GM23338 (cell line): ENCODE measurements around the gene NNT. TPM values are rescaled to one million over a fixed set of nuclear protein-coding genes. Genes with fewer than 3 reads are reported as not detected.

ENCODE experiments used
- ATAC-seq: fragments of 200-7000 bp; cut with Tn5 transposase; 3 replicates; pipeline ENCODE4 v1.9.1; 2020
- DNase-seq: peaks from one replicate; pipeline ENCODE4 v3.0.0-alpha.2; 2015; ENCODE audit warnings: low spot score
- H2AFZ ChIP-seq: fragments of 200-600 bp; sonication (generic); 2 replicates; pipeline ENCODE4 v1.8.0; 2016; ENCODE audit warnings: antibody characterized with exemption, mild to moderate bottlenecking, moderate library complexity
- H3F3A ChIP-seq: fragments of 200-600 bp; sonication (generic); replicated peaks from 2 replicates; pipeline ENCODE4 v1.8.0; 2017; ENCODE audit warnings: antibody characterized with exemption, mixed run types, low read depth
- H3K27ac ChIP-seq: fragments of 200-600 bp; sonication (generic); 2 replicates; pipeline ENCODE4 v1.6.1; 2016; ENCODE audit warnings: low read depth
- H3K27me3 ChIP-seq: fragments of 200-600 bp; sonication (generic); 2 replicates; pipeline ENCODE4 v1.8.0; 2016; ENCODE audit warnings: mild to moderate bottlenecking, mixed run types, moderate library complexity; ENCODE audit not compliant: insufficient read depth
- H3K36me3 ChIP-seq: fragments of 200-600 bp; sonication (generic); 2 replicates; pipeline ENCODE4 v1.8.0; 2016; ENCODE audit warnings: mild to moderate bottlenecking; ENCODE audit not compliant: insufficient read depth
- H3K4me1 ChIP-seq: fragments of 200-600 bp; sonication (generic); 2 replicates; pipeline ENCODE4 v1.8.0; 2016; ENCODE audit warnings: mild to moderate bottlenecking, moderate library complexity; ENCODE audit not compliant: insufficient read depth
- H3K4me2 ChIP-seq: fragments of 200-600 bp; sonication (generic); 2 replicates; pipeline ENCODE4 v1.7.1; 2017; ENCODE audit warnings: mixed run types
- H3K4me3 ChIP-seq: fragments of 200-600 bp; sonication (generic); 2 replicates; pipeline ENCODE4 v1.6.1; 2016; ENCODE audit warnings: mixed run types
- H3K79me2 ChIP-seq: fragments of 200-600 bp; sonication (generic); replicated peaks from 2 replicates; pipeline ENCODE4 v1.8.0; 2017; ENCODE audit warnings: mild to moderate bottlenecking; ENCODE audit not compliant: insufficient read depth
- H3K9me2 ChIP-seq: fragments of 200-600 bp; sonication (generic); 2 replicates; pipeline ENCODE4 v1.8.0; 2017; ENCODE audit not compliant: insufficient read depth
- H4K20me1 ChIP-seq: fragments of 200-600 bp; sonication (generic); replicated peaks from 2 replicates; pipeline ENCODE4 v1.8.0; 2017; ENCODE audit warnings: mild to moderate bottlenecking; ENCODE audit not compliant: insufficient read depth
- H3K27ac Mint-ChIP-seq: 2 replicates; pipeline ENCODE4 v1.8.0; 2020; ENCODE audit warnings: inconsistent platforms, mild to moderate bottlenecking, moderate library complexity, mixed read lengths
- H3K27me3 Mint-ChIP-seq: 3 replicates; pipeline ENCODE4 v1.8.0; 2022; ENCODE audit warnings: low read depth, mild to moderate bottlenecking, moderate library complexity, mixed read lengths, inconsistent platforms; ENCODE audit not compliant: insufficient read depth, poor library complexity
- H3K36me3 Mint-ChIP-seq: 3 replicates; pipeline ENCODE4 v1.8.0; 2021; ENCODE audit warnings: low read depth, mild to moderate bottlenecking, inconsistent platforms, moderate library complexity, mixed read lengths
- H3K4me1 Mint-ChIP-seq: 3 replicates; pipeline ENCODE4 v1.8.0; 2020; ENCODE audit warnings: mild to moderate bottlenecking, inconsistent platforms, mixed read lengths
- H3K4me3 Mint-ChIP-seq: 3 replicates; pipeline ENCODE4 v1.8.0; 2021; ENCODE audit warnings: moderate library complexity, mild to moderate bottlenecking, inconsistent platforms, mixed read lengths
- H3K9me3 Mint-ChIP-seq: 3 replicates; pipeline ENCODE4 v1.8.0; 2020; ENCODE audit warnings: moderate library complexity, mild to moderate bottlenecking, inconsistent platforms, mixed read lengths
- CREB1 ChIP-seq: fragments of 250-450 bp; sonication (Bioruptor Pico); IDR thresholded peaks from 2 replicates; pipeline ENCODE4 v1.5.0; 2020; ENCODE audit warnings: low read depth, mild to moderate bottlenecking, moderate library complexity
- EZH2 ChIP-seq: fragments of 200-600 bp; sonication (generic); IDR thresholded peaks from one replicate; pipeline ENCODE4 v1.8.0; 2017; ENCODE audit warnings: antibody characterized with exemption, mild to moderate bottlenecking, low read depth; ENCODE audit not compliant: unreplicated experiment
- EZH2phosphoT487 ChIP-seq: fragments of 200-600 bp; sonication (generic); IDR thresholded peaks from one replicate; pipeline ENCODE4 v1.8.1; 2018; ENCODE audit warnings: antibody characterized with exemption; ENCODE audit not compliant: unreplicated experiment
- JUNB ChIP-seq: IDR thresholded peaks from one replicate; pipeline ENCODE4 v1.6.1; 2016; ENCODE audit warnings: antibody characterized with exemption; ENCODE audit not compliant: unreplicated experiment
- ZNF114 ChIP-seq: fragments of 250-450 bp; sonication (Bioruptor Pico); IDR thresholded peaks from 2 replicates; pipeline ENCODE4 v1.5.0; 2020; ENCODE audit warnings: mild to moderate bottlenecking, moderate library complexity
- ZNF331 ChIP-seq: fragments of 250-450 bp; sonication (Bioruptor Pico); IDR thresholded peaks from 2 replicates; pipeline ENCODE4 v1.5.0; 2020; ENCODE audit warnings: low read depth, mild to moderate bottlenecking, moderate library complexity
- polyA plus RNA-seq: library from polyadenylated mRNA; unstranded; fragments of >200 nt; fragmentation: Nextera tagmentation; extraction: Ambion mirVana; gene quantifications from 2 replicates; pipeline ENCODE4 v1.2.1, GENCODE V29; 2016
- total RNA-seq: library from RNA; depleted of rRNA; stranded (reverse); fragments of >200 nt; shearing (Covaris generic); gene quantifications from 2 replicates; pipeline ENCODE4 v1.2.3, GENCODE V29; 2014
- TF ChIP-seq, protein P1 (sequence below): fragments of 250-450 bp; sonication (Bioruptor Pico); IDR thresholded peaks from 2 replicates; pipeline ENCODE4 v1.5.0; 2020; ENCODE audit warnings: mild to moderate bottlenecking, moderate library complexity
- TF ChIP-seq, protein P2 (sequence below): IDR thresholded peaks from 2 replicates; pipeline ENCODE4 v1.6.1; 2016; ENCODE audit warnings: antibody characterized with exemption

Gene NNT
- total and polyA plus RNA-seq, 2 experiments from 2014 or later = 10.8 to 15.9 TPM

GRCh38 chr5:43699910-43700309 is 96.9 kb downstream of the NNT start (continued):
- TF ChIP-seq EZH2phosphoT487 (no peak), ZNF331 (no peak), ZNF114 (CRISPR knock-in tag) (no peak)

DNA sequence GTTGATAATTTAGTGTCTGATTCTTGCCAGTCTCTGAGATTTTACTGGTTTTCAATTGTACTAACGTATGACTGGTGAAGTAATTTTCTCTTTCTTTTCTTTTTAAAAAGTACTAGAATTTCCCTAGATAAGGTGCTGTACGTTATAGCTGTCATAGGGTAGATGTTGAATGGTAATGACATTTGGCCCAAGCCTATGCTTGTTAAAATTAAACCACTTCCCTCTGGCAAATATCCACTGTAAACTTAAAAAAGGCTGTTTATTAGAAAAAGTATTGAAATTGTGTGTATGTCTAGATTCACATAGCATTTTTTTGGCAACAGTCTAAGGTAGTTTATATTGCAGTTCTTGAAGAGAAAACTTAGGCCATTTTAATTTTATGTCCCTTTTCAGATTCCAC is 97.6 kb downstream of the NNT start:
- peaks cover 17% of the 10 kb centered on the region for H3K9me3 Mint-ChIP-seq
- Histone ChIP-seq H3K27ac (no peak overlapping the region), H3K9me2 (no peaks in the 10 kb centered on the region), H3K79me2 (no peaks in the 10 kb centered on the region), H3K4me2 (no peak overlapping the region), H2AFZ (no peak overlapping the region), H3F3A (no peaks in the 10 kb centered on the region), H4K20me1 (no peaks in the 10 kb centered on the region), H3K27me3 (no peaks in the 10 kb centered on the region), H3K4me3 (no peak overlapping the region), H3K36me3 (no peaks in the 10 kb centered on the region), H3K4me1 (no peaks in the 10 kb centered on the region)
- peaks cover 18% of the 10 kb centered on the region for H3K36me3 Mint-ChIP-seq
- TF ChIP-seq JUNB (no peak), ZNF331 (no peak), CREB1 (CRISPR knock-in tag) (no peak)
- H3K4me1 Mint-ChIP-seq = no peaks in the 10 kb centered on the region
- DNase-seq (no peak), ATAC-seq (no peak)
- H3K4me3 Mint-ChIP-seq = no peak overlapping the region
- no peak overlapping the region for H3K27ac Mint-ChIP-seq
- H3K27me3 Mint-ChIP-seq = no peaks in the 10 kb centered on the region

DNA sequence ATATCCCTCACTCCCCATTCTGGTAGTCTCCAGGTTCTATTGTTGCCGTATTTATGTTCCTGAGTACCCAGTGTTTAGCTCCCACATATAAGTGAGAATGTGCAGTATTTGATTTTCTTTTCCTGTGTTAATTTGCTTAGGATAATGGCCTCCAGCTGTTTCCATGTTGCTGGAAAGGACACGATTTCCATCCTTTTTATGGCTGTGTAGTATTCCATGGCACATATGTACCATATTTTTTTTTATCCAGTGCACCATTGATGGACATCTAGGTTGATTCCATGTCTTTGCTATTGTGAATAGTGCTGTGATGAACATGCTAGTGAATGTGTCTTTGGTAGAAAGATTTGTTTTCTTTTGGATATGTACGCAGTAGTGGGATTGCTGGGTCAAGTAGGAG is 98.2 kb downstream of the NNT start:
- H3K4me3 ChIP-seq = no peak overlapping the region
- H2AFZ ChIP-seq = no peak overlapping the region
- Mint-ChIP-seq H3K36me3 (peaks cover 12% of the 10 kb centered on the region; the same call in 2 of the 3 replicates), H3K4me1 (no peaks in the 10 kb centered on the region), H3K27ac (no peak overlapping the region), H3K27me3 (no peaks in the 10 kb centered on the region), H3K9me3 (peaks cover 11% of the 10 kb centered on the region), H3K4me3 (no peak overlapping the region)
- H3K27ac ChIP-seq = no peak overlapping the region
- no peaks in the 10 kb centered on the region for H3F3A ChIP-seq
- H3K36me3 ChIP-seq = no peaks in the 10 kb centered on the region
- H3K4me2 ChIP-seq = no peak overlapping the region
- H3K4me1 ChIP-seq = no peaks in the 10 kb centered on the region
- no peaks in the 10 kb centered on the region for H3K27me3 ChIP-seq
- H3K79me2 ChIP-seq = no peaks in the 10 kb centered on the region
- TF ChIP-seq JUNB (no peak), EZH2 (no peak), ZNF114 (CRISPR knock-in tag) (no peak), CREB1 (CRISPR knock-in tag) (no peak), EZH2phosphoT487 (no peak)
- TF ChIP-seq, protein P1, sequence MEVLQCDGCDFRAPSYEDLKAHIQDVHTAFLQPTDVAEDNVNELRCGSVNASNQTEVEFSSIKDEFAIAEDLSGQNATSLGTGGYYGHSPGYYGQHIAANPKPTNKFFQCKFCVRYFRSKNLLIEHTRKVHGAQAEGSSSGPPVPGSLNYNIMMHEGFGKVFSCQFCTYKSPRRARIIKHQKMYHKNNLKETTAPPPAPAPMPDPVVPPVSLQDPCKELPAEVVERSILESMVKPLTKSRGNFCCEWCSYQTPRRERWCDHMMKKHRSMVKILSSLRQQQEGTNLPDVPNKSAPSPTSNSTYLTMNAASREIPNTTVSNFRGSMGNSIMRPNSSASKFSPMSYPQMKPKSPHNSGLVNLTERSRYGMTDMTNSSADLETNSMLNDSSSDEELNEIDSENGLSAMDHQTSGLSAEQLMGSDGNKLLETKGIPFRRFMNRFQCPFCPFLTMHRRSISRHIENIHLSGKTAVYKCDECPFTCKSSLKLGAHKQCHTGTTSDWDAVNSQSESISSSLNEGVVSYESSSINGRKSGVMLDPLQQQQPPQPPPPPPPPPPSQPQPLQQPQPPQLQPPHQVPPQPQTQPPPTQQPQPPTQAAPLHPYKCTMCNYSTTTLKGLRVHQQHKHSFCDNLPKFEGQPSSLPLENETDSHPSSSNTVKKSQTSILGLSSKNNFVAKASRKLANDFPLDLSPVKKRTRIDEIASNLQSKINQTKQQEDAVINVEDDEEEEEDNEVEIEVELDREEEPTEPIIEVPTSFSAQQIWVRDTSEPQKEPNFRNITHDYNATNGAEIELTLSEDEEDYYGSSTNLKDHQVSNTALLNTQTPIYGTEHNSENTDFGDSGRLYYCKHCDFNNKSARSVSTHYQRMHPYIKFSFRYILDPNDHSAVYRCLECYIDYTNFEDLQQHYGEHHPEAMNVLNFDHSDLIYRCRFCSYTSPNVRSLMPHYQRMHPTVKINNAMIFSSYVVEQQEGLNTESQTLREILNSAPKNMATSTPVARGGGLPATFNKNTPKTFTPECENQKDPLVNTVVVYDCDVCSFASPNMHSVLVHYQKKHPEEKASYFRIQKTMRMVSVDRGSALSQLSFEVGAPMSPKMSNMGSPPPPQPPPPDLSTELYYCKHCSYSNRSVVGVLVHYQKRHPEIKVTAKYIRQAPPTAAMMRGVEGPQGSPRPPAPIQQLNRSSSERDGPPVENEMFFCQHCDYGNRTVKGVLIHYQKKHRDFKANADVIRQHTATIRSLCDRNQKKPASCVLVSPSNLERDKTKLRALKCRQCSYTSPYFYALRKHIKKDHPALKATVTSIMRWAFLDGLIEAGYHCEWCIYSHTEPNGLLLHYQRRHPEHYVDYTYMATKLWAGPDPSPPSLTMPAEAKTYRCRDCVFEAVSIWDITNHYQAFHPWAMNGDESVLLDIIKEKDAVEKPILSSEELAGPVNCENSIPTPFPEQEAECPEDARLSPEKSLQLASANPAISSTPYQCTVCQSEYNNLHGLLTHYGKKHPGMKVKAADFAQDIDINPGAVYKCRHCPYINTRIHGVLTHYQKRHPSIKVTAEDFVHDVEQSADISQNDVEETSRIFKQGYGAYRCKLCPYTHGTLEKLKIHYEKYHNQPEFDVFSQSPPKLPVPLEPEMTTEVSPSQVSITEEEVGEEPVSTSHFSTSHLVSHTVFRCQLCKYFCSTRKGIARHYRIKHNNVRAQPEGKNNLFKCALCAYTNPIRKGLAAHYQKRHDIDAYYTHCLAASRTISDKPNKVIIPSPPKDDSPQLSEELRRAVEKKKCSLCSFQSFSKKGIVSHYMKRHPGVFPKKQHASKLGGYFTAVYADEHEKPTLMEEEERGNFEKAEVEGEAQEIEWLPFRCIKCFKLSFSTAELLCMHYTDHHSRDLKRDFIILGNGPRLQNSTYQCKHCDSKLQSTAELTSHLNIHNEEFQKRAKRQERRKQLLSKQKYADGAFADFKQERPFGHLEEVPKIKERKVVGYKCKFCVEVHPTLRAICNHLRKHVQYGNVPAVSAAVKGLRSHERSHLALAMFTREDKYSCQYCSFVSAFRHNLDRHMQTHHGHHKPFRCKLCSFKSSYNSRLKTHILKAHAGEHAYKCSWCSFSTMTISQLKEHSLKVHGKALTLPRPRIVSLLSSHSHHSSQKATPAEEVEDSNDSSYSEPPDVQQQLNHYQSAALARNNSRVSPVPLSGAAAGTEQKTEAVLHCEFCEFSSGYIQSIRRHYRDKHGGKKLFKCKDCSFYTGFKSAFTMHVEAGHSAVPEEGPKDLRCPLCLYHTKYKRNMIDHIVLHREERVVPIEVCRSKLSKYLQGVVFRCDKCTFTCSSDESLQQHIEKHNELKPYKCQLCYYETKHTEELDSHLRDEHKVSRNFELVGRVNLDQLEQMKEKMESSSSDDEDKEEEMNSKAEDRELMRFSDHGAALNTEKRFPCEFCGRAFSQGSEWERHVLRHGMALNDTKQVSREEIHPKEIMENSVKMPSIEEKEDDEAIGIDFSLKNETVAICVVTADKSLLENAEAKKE (CRISPR knock-in tag) = no peak
- TF ChIP-seq, protein P2, sequence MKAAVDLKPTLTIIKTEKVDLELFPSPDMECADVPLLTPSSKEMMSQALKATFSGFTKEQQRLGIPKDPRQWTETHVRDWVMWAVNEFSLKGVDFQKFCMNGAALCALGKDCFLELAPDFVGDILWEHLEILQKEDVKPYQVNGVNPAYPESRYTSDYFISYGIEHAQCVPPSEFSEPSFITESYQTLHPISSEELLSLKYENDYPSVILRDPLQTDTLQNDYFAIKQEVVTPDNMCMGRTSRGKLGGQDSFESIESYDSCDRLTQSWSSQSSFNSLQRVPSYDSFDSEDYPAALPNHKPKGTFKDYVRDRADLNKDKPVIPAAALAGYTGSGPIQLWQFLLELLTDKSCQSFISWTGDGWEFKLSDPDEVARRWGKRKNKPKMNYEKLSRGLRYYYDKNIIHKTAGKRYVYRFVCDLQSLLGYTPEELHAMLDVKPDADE = no peak
- no peaks in the 10 kb centered on the region for H3K9me2 ChIP-seq
- ATAC-seq = no peak
- H4K20me1 ChIP-seq = no peaks in the 10 kb centered on the region
- DNase-seq = no peak
